Stimulated activated CD4-positive, alpha-beta T cell treated with anti-CD3 and anti-CD28 coated beads, Interleukin-4, amount 100 ng/mL, for 48 hours (primary cell): Measurements from ENCODE around the gene ALG11.

ENCODE experiments used
- DNase-seq, 2 donors: peaks; one replicate each; pipeline ENCODE4 v3.0.0-alpha.2; 2020; ENCODE audit warnings: low read depth in 2 of 2

The ALG11 gene

GRCh38 chr13:51997186-51997585 is 15.0 kb upstream of the ALG11 start:
- no peak for DNase-seq

- DNase-seq, result no peak
Measured at GRCh38 chr13:51997641-51998330, 14.4 kb upstream of the ALG11 start.

DNA sequence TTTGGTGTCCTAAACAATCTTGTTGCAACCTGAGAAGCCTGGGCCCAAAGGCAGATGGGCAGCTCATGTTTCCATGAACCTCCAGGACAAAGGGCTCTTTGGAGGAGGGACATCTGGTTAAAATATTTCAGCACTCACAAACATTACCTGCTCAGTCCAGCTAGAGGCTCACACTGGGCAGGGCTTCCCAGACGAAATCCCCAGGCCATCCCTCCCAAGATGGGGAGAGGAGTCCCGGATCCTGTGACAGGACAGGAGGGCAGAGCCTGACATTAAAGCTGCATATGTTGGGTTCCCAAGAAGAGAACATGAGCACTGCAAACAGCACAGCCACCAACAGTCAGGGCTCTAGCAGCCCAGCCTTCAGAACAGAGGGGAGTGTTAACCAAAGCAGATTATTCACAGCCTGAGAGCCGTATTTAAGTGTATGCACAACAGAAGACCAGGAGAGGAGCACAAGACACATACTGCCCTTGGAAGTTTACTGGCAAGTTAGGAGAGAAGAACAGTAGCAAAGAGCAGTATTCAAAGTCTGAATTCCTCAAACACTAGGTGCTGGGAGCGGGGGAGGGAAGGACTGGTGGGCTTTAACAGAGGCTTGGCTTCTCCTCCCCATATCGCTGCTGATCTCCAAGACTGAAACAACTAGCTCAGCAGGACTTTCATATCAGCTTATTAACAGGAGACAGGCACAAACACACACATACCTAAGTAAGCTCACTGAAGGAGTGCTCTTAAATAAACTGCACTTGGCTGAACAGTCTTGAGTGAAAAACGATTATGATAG is 13.3 kb upstream of the ALG11 start:
- no peak for DNase-seq

- no peak for DNase-seq
Measured at GRCh38 chr13:51999510-51999911, 12.7 kb upstream of the ALG11 start.

DNA sequence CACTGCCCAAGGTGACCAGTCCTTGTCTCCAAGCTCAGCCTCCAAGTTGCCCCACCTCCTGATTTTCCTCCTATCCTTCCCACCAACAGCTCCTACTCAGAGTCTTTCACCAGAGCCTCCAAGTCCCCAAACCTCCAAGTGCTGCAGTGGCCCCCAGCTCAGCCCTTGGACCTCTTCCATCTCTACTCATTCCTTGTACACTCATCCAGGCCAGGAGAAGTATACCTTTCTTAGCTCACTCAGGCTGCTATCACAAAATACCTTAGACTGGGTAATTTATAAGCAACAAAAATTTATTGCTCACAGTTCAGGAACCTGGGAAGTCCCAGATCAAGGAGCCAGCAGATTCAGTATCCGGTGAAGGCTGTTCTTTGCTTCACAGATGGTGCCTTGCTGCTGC is 12.3 kb upstream of the ALG11 start:
- DNase-seq, result no peak

GRCh38 chr13:52001120-52001731 is 11.0 kb upstream of the ALG11 start:
- DNase-seq, result no peak

DNA sequence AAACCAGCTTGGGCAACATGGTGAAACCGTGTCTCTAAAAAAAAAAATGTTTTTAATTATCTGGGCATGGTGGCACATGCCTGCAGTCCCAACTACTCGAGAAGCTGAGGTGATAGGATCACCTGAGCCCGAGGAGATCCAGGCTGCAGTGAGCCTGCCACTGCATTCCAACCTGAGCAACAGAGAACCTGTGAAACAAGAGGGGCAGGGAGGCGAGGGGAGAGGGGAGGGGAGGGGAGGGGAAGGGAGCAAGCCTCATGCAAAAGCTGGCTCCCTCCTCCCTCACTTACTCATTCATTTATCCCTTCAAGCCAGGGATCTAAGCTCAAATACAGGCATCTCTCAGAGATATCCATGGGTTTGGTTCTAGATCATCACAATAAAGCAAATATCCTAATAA is 9.8 kb upstream of the ALG11 start:
- DNase-seq, result no peak

DNA sequence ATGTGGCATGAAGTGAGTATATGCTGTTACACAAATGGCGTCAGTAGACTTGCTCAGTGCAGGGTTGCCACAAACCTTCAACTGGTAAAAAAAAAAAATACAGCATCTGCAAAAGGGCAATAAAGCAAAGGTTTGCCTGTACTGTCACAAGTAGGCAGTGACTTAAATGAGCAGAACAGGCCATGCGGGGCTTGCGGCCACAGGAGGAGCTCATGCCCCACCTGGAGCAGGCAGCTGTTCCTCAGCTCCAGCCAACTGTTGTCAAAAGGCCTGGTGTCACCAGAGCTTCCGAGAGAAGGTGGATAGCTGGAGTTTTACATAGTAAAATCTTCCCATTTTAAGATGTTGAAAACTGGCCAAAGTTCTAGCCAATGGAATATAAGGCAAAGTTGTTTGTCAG is 8.7 kb upstream of the ALG11 start:
- DNase-seq, result no peak

- no peak for DNase-seq
Measured at GRCh38 chr13:52004511-52005170, 7.6 kb upstream of the ALG11 start.

GRCh38 chr13:52005841-52006522 is 6.2 kb upstream of the ALG11 start:
- DNase-seq, result no peak

- no peak for DNase-seq
Measured at GRCh38 chr13:52006523-52007245, 5.5 kb upstream of the ALG11 start.

- DNase-seq, result no peak
Measured at GRCh38 chr13:52009946-52010345, 2.3 kb upstream of the ALG11 start.

- DNase-seq, result peak; percentile 7 to 10
Measured at GRCh38 chr13:52010890-52011631, 1.1 kb upstream of the ALG11 start, which contains the start of gene ATP7B. TSS of gene ATP7B (minus strand) at chr13:52011450. CDS start at chr13:52011337, 113 bp downstream.

DNA sequence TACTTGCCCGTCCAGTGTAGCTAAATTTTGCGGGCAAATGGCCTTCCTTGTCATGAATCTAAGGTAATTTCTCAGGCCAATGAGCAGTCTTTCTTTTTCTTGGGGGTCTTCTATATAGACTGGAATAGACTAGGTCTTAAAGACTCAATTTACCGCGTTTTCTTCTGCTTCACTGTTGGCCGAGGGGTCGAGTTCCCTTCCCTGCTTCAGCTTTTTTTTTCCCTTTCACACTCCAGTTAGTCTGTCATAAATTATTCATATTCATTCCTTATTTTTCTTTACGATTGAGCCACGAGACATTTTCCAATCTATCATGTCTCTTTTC is 276 bp downstream of the ALG11 start:
- no peak for DNase-seq

- DNase-seq, result no peak
Measured at GRCh38 chr13:52016296-52016695, 4.1 kb downstream of the ALG11 start.

DNA sequence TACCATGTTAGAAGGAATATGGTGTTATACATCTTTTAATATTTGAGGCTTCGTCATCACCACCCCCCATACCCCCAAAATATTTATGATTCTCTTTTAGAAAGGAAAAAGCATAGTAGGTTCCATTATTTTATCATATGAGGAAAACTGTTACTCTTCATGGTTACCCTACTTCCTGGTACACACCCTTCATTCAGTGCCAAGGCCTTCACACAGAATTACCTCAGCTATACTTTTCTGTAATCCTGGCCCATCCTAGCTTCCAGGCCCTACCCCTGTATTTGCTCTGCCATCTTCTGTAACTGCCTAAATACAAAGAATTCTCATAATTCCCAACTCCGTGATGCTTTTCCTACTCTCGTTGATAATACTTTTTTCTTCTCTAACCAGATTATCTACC is 8.0 kb downstream of the ALG11 start:
- DNase-seq, result no peak

GRCh38 chr13:52022356-52022755 is 10.2 kb downstream of the ALG11 start:
- DNase-seq, result no peak

- no peak for DNase-seq
Measured at GRCh38 chr13:52024481-52024880, 12.3 kb downstream of the ALG11 start, which contains the start of gene UTP14C. TSS of gene UTP14C (plus strand) at chr13:52024691. CDS start at chr13:52028805, 4,114 bp downstream.

- no peak for DNase-seq
Measured at GRCh38 chr13:52025475-52026245, 13.5 kb downstream of the ALG11 start.

DNA sequence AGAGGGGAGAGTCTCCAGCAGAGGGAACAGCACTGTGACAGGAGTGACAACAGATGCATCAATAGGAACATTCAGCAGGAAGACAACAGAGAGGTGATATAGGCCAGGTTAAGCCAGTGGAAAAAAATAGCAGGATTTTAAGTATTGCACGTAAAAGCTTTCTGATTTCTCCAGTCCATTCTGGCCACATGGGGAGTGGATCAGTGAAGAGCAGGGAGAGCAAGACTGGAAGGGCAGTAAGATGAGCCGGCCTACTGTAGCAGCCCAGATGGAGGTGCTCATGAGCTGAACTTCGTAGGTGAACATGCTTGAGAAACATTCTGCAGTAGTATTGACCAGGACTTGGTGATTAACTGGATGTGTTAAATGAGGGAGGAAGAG is 14.0 kb downstream of the ALG11 start:
- no peak for DNase-seq
